NCI-H2029 treated with DMSO at 0.1 percent for 48 hours (cell line): ENCODE data around the gene ORC1.

Experiments
- DNase-seq: peaks from one replicate; lab custom pipeline; 2025; lab: John Stamatoyannopoulos, UW

Gene ORC1

GRCh38 chr1:52343979-52344378 is 60.2 kb downstream of the ORC1 start:
- DNase-seq: no peak

DNA sequence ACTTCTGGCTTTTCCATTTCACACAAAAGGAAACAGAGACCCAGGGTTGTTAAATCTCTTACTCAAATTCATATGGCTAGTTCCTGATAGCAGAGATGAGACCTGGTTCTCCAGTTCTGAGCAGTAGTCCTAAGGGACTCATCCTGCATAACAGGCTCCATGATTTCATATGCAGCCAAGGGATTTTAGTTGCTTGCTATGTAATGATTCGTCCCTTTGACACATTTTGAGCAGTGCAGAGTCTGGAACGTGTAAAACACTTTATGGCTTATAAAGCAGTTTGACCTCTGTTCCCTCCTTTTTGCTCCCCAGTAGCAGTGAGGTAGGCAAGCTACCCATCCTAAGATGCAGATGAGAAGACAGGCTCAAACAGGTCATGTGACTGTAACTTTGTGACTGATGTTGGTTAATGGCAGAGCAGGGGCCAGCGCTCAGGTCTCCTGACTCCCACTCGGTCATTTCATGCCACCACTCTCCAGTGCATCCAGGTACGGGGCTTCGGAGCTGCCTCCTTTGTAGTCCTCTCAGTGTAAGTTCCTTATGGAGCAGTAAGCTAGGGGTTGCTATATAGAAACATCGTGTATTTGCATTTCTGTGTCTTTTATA is 62.5 kb downstream of the ORC1 start:
- no peak for DNase-seq

DNA sequence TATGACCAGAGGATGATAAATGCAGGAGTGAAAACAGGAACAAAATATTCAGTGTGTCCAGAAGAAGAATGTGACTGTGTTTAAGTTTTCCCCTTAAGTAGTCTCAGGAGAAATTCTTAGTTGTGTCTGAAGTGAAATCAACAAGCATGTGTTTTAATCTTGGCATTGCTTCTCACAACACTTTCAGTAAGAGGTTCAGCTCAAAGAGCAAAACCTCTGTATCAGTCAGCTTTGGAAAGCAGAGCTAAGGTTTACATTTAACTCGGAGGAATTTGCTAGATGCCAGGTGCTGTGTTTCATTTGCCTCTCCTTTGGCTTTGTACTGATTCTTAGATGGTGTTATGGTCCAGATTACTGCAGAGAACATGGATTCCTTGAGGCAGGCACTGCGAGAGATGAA is 66.8 kb downstream of the ORC1 start:
- no peak for DNase-seq

- no peak for DNase-seq
Observed at GRCh38 chr1:52334906-52335528, 69.2 kb downstream of the ORC1 start.

DNA sequence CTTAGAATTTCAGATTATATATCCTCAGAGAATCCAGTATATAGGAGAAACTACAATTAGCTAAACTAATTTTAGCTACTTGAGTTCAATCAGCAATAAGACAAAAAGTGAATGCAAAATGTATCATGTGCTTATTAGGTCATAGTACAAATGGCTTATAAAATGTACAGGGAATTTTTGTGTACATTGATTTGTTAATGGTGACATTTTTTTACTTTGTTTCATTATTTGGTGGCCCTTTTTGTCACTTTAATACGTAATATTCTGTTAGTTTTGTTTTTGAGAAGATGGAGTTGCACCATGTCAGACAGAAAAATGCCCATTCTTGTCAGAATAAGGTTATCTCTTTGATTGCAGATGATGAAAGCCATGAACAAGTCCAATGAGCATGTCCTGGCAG is 71.8 kb downstream of the ORC1 start:
- no peak for DNase-seq

DNA sequence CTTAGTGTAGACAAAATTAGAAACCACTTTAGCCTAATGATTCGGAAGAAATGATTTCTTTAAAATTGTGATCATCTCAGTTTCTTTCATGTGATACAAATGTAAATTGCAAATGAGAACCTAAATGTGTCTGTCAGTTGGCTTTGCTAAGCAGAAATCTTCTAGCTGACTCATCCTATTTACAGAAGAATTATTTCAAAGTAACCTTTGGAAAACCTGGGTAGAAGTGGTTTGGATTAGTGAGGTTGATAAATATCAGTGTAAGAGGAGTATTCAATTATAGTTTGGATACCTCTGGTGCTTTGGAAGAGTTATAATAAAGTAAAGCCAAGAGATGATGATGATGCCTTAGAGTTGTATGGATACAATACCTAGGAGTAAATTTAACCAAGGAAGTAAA is 75.6 kb downstream of the ORC1 start:
- DNase-seq: no peak

DNA sequence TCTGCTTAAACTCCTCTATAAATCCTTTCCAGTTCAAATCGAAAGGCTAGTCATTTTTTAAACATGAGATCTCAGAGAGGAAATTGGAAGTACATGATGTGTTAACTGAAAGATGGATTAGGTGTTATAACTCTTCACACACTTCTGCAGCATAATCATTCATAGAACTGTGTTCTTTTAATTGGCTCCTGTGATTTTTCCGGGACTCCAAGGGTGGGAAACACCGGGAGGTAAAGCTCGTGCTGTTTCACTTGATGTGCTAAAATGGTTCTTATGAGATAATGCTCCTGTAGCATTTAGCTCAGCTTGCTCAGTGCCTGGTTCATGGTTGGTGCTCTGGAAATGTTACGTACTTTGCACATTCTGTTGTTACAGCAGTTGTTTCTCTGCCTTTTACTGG is 78.4 kb downstream of the ORC1 start:
- no peak for DNase-seq

- peak; percentile 70 for DNase-seq
Observed at GRCh38 chr1:52323731-52324130, 80.5 kb downstream of the ORC1 start.
